Measurements from ENCODE around the gene ARL11. TPM values are rescaled to one million over a fixed set of nuclear protein-coding genes. Genes with fewer than 3 reads are reported as not detected.

ARL11 gene
- polyA plus RNA-seq, 1 donor from 2014 or later, result not detected

- H3K27ac ChIP-seq (ENCODE audit: low read length), result no peak overlapping the region
- H3K9me3 ChIP-seq (ENCODE audit: low read length), result no peaks in the 10 kb centered on the region
- H3K79me2 ChIP-seq (replicated peaks; ENCODE audit: insufficient read depth, low read length), result no peaks in the 10 kb centered on the region
- no peaks in the 10 kb centered on the region for H3K36me3 ChIP-seq (ENCODE audit: insufficient read depth, low read length)
- TF ChIP-seq SMC3 (conservative IDR thresholded peaks at IDR 0.05; ENCODE audit: poor library complexity) (no peak), POLR2AphosphoS5 (IDR thresholded peaks at IDR 0.05) (no peak), RAD21 (conservative IDR thresholded peaks at IDR 0.05) (no peak), EZH2 (IDR thresholded peaks at IDR 0.05; ENCODE audit: borderline replicate concordance, insufficient read depth, low read length, poor library complexity, severe bottlenecking) (no peak), TAF1 (IDR thresholded peaks at IDR 0.05; ENCODE audit: low read depth) (no peak), EP300 (conservative IDR thresholded peaks at IDR 0.05; ENCODE audit: poor library complexity, severe bottlenecking) (no peak)
- H3K4me3 ChIP-seq (ENCODE audit: low read length), result no peak overlapping the region
- no peaks in the 10 kb centered on the region for H3F3A ChIP-seq (ENCODE audit: insufficient read depth, low read length, poor library complexity, severe bottlenecking)
- H3K9ac ChIP-seq (ENCODE audit: low read length), result no peak overlapping the region
- H3K27me3 ChIP-seq (ENCODE audit: insufficient read depth, low read depth, low read length), result no peaks in the 10 kb centered on the region
- no peak overlapping the region for H3K4me2 ChIP-seq (ENCODE audit: low read length)
- H3K9me2 ChIP-seq (ENCODE audit: insufficient read depth, low read length), result no peaks in the 10 kb centered on the region
- H4K20me1 ChIP-seq (ENCODE audit: insufficient read depth), result no peaks in the 10 kb centered on the region
- no peak overlapping the region for H2AFZ ChIP-seq (ENCODE audit: low read depth, low read length)
Observed at GRCh38 chr13:49649963-49650312, 21.6 kb downstream of the ARL11 start.

GRCh38 chr13:49651570-49652354 is 23.5 kb downstream of the ARL11 start:
- TF ChIP-seq MXI1 (conservative IDR thresholded peaks at IDR 0.05; ENCODE audit: poor library complexity, severe bottlenecking), result no peak
- TF ChIP-seq RAD21 (conservative IDR thresholded peaks at IDR 0.05), result no peak
- TF ChIP-seq EP300 (conservative IDR thresholded peaks at IDR 0.05; ENCODE audit: poor library complexity, severe bottlenecking), result no peak
- TF ChIP-seq SMC3 (conservative IDR thresholded peaks at IDR 0.05; ENCODE audit: poor library complexity), result no peak
- no peaks in the 10 kb centered on the region for H3K36me3 ChIP-seq (ENCODE audit: insufficient read depth, low read length)
- no peaks in the 10 kb centered on the region for H3K27me3 ChIP-seq (ENCODE audit: insufficient read depth, low read depth, low read length)
- H3K4me2 ChIP-seq (ENCODE audit: low read length), result no peak overlapping the region
- no peaks in the 10 kb centered on the region for H3K79me2 ChIP-seq (replicated peaks; ENCODE audit: insufficient read depth, low read length)
- no peaks in the 10 kb centered on the region for H4K20me1 ChIP-seq (ENCODE audit: insufficient read depth)
- H3F3A ChIP-seq (ENCODE audit: insufficient read depth, low read length, poor library complexity, severe bottlenecking), result no peaks in the 10 kb centered on the region
- H3K9ac ChIP-seq (ENCODE audit: low read length), result no peak overlapping the region
- no peak overlapping the region for H2AFZ ChIP-seq (ENCODE audit: low read depth, low read length)
- H3K9me2 ChIP-seq (ENCODE audit: insufficient read depth, low read length), result no peaks in the 10 kb centered on the region
- no peak overlapping the region for H3K4me3 ChIP-seq (ENCODE audit: low read length)
- H3K27ac ChIP-seq (ENCODE audit: low read length), result no peak overlapping the region
- H3K9me3 ChIP-seq (ENCODE audit: low read length), result no peaks in the 10 kb centered on the region

GRCh38 chr13:49652355-49653305 is 24.3 kb downstream of the ARL11 start:
- Histone ChIP-seq H3K27me3 (ENCODE audit: insufficient read depth, low read depth, low read length) (no peaks in the 10 kb centered on the region), H3F3A (ENCODE audit: insufficient read depth, low read length, poor library complexity, severe bottlenecking) (no peaks in the 10 kb centered on the region), H3K27ac (ENCODE audit: low read length) (no peak overlapping the region), H3K36me3 (ENCODE audit: insufficient read depth, low read length) (no peaks in the 10 kb centered on the region), H3K4me3 (ENCODE audit: low read length) (no peak overlapping the region), H3K79me2 (replicated peaks; ENCODE audit: insufficient read depth, low read length) (no peaks in the 10 kb centered on the region), H4K20me1 (ENCODE audit: insufficient read depth) (no peaks in the 10 kb centered on the region), H3K9ac (ENCODE audit: low read length) (no peak overlapping the region), H2AFZ (ENCODE audit: low read depth, low read length) (no peak overlapping the region), H3K4me2 (ENCODE audit: low read length) (no peak overlapping the region), H3K9me2 (ENCODE audit: insufficient read depth, low read length) (no peaks in the 10 kb centered on the region), H3K9me3 (ENCODE audit: low read length) (no peaks in the 10 kb centered on the region)
- peak; percentile 45 for TF ChIP-seq SMC3 (conservative IDR thresholded peaks at IDR 0.05; ENCODE audit: poor library complexity)
- TF ChIP-seq RAD21 (conservative IDR thresholded peaks at IDR 0.05), result peak; percentile 40
- no peak for TF ChIP-seq EP300 (conservative IDR thresholded peaks at IDR 0.05; ENCODE audit: poor library complexity, severe bottlenecking)
- TF ChIP-seq CTCF (IDR thresholded peaks at IDR 0.05; ENCODE audit: poor library complexity, severe bottlenecking), result peak; percentile 50

Data from neural cell (in vitro differentiated cells).